HG03457 (cell line): ENCODE results near the gene PBX4.

Experiments
- ATAC-seq: cut with Tn5 transposase; IDR thresholded peaks from one replicate; pipeline ENCODE4 v1.9.1; 2021; ENCODE audit warnings: moderate number of reproducible peaks; ENCODE audit not compliant: unreplicated experiment

PBX4 gene

DNA sequence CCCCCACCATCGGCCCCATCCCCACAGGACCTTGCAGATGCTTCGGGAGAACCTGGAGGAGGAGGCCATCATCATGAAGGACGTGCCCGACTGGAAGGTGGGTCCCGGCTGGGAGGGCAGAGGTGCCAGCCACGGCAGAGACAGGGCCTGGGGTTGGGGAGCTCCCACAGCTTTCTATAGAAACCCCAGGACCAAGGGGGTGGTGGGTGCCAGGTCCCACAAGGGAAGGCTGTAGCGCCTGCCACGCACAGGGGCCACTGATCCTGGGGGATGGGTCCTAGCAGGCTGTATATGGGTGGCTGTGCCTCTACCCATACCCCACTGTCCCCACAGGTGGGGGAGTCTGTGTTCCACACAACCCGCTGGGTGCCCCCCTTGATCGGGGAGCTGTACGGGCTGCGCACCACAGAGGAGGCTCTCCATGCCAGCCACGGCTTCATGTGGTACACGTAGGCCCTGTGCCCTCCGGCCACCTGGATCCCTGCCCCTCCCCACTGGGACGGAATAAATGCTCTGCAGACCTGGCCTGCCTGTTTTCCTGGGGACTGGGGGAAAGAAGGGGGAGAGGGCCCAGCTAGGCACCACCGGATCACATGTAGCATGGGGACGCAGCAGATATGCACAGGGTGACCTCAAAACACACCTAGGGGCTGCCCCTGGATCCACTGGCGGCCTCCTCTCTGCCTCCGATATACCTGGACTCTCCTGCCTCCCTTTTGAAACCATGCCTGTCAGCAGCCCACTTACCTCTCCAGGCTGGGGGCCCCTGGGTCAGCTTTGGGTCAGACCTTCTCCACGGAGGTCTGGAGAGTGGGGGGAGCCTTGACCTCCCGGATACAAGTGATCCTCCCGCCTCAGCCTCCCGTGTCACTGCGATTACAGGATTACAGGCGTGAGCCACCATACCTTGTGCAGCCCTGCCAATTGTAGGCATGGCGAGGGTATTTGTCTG, 90.5 kb downstream of the PBX4 start:
- no peak for ATAC-seq

DNA sequence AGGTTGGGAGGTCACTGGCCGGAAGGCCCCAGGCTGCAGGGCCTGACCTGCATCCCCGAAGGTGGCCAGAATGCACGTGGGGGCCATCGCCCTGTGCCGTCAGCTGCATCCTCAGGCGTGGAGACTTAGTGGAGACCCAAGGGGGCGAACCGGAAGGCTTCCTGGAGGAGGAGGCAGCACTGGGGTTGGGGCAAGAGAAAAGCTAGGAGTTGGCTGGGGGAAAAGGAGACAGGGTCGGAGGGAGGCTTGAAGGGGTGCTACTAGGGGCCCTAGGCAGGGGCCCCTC, 91.2 kb downstream of the PBX4 start:
- ATAC-seq: no peak

DNA sequence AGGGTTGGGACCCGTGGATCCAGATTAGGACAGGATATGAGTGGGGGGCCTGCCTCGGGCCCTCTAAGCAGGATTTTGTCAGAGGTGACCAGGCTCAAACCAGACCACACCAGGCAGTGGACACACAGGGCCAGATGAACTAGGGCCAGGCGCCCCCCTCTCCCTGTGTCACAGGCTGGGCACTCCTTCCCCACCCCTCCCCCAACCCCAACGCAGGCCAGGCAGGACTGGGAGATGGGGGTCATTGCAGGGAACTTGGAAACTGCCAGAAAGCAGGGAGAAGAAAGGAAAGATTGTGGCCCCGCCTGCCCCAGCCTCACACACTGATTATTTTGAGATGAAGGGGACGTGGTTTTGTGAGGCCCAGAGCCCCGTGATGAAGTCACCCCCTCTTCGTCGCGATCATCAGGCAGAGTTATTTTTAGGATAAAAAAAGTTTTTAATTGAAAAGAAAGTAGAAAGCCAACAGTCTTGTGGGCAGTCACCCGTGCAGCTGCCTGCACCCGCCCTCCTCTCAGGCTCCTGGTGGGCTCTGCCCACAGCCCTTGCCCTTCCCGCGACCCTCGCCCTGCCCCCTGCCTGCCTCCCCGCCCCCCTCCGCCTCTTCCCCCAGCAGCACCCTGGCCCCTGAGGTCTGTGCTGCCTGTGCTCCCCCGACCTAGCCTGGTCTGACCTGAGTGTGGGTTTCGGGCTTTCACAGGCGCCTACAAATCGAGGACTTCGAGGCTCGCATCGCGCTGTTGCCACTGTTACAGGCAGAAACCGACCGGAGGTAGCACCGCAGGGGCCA, 91.7 kb downstream of the PBX4 start:
- no peak for ATAC-seq

DNA sequence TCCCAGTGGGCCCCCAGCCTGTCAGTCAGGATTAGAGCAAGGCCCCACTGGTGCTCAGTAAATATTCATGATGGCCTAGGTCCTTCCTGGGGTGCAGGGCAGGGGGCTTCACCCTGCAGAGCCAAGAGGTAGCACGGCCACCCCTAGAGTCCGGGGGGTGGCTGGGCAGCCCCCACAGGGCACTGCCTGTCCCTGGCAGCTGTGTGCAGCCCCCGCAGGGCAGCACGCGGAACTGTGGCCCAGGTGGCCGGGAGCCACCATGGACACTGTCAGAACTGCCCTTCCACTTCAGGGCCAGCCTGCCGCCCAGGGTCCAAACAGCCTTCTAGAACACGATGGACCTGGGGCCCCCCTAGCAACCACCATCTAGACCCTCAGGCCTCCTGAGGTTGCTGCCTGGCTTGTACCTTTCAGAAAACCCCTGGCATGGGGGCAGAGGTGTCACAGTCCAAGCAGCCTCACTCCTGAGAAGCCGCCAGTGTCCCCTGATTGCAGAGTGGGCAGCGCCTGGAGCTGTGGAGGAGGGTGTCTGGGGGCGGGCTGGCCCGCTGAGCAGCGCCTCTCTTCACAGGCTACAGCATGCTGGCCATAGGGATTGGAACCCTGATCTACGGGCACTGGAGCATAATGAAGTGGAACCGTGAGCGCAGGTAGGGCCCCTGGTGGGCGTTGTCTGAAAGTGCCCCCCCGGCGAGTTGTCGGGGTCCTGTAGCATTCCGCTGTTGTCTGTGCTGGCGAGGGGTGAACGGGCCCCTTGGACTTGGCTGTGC, 92.7 kb downstream of the PBX4 start:
- ATAC-seq: no peak

DNA sequence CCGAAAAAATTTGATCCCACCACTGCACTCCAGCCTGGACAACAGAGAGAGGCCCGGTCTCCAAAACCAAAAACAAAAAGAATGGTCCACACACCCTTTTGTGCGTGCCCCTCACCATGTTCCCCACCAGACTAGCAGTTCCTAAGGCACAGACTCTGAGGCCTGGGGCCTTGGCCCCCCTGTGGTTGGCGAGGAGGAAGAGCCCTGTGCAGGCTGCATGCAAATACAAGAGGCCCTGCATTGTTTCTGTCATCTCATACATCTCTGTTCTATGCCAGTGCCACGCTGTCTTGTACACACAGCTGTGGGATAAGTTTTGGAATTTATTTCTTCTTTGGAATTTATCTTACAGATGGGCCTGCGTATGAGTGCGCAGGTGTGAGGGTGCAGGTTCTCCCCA, 94.4 kb downstream of the PBX4 start:
- no peak for ATAC-seq

DNA sequence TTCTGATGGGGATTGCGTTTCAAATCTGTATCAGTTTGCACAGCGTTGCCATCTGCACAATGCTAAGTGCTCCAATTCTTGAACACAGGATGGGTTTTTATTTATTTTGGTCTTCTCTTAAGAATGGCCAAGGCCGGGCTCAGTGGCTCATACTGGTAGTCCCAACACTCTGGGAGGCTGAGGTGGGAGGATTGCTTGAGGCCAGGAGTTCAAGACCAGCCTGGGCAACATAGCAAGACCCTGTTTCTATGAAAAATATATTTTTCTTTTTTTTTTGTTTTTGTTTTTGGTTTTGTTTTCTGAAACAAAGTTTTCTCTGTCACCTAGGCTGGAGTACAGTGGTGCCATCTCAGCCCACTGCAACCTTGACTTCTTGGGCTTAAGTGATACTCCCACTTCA, 95.3 kb downstream of the PBX4 start:
- ATAC-seq: no peak

DNA sequence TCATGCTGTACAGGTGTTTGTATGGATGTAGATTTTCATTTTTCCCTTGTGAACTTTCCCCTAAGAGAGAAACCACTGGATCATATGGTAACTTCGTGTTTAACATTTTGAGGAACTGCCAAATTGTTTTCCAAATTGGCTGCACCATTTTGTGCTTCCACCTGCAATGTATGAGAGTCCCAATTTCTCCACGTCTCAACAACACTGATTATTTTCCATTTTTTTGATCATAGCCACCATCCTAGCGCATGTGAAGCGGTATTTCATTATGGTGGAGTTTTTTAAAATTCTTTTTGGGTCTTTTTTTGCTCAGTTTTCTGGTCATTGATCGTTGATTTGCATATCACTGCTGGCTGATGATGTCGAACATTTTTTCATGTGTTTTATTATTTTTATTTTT, 97.5 kb downstream of the PBX4 start:
- ATAC-seq: no peak

DNA sequence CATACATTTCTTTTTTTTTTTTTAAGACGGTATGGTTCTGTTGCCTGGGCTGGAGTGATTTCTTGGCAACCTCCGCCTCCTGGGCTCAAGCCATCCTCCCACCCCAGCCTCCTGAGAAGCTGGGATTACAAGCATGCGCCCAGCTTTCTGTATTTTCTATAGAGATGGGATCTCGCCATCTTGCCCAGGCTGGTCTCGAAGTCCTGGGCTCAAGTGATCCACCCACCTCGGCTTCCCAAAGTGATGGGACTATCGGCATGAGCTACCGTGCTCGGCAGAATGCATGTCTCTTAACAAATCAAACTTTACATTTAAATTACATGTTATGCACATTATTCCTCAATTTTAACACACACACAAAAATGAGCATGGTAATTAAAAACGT, 101.3 kb downstream of the PBX4 start:
- no peak for ATAC-seq

DNA sequence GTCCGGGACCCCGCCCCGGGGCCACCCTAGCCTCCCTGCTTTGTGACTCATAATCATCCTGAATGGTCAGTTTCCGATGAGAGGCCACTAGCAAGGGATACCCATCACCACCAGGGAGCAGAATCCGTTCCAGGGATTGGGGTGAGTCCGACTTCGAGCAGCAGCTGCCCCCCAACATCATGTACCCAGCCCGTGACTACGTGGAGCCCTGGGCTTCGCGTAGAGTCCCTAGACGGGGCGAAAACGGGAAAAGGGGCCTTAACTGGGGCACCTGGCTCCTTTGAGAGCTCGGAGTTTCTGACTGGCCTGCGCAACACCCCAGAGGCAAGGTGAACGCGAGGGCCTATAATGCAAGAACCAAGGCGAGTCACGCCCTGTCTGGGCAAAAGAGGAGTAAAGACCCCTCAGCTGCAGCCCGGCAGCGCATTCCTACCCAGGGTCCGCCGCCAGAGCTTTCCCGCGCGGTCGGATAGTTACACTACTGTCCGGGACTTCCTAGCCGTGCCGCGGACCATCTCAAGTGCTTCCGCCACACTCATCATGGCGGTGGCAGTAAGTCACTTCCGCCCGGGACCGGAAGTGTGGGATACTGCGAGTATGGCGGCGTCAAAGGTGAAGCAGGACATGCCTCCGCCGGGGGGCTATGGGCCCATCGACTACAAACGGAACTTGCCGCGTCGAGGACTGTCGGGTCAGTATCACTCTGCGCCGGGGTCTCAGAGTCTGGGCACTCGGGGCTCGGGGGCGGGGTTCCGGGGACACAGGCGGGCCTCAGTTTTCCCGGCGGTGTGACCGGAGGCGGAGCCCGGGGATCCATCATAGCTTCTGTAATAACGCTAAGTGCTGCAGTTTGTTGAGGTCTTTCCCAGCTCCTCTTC, 102.6 kb downstream of the PBX4 start, which contains the start of gene NDUFA13:
TSS of gene NDUFA13 (plus strand) at position 584 of the 878 bp plus-strand sequence. CDS start at position 598, 14 bp downstream.
- peak; percentile 73 for ATAC-seq

DNA sequence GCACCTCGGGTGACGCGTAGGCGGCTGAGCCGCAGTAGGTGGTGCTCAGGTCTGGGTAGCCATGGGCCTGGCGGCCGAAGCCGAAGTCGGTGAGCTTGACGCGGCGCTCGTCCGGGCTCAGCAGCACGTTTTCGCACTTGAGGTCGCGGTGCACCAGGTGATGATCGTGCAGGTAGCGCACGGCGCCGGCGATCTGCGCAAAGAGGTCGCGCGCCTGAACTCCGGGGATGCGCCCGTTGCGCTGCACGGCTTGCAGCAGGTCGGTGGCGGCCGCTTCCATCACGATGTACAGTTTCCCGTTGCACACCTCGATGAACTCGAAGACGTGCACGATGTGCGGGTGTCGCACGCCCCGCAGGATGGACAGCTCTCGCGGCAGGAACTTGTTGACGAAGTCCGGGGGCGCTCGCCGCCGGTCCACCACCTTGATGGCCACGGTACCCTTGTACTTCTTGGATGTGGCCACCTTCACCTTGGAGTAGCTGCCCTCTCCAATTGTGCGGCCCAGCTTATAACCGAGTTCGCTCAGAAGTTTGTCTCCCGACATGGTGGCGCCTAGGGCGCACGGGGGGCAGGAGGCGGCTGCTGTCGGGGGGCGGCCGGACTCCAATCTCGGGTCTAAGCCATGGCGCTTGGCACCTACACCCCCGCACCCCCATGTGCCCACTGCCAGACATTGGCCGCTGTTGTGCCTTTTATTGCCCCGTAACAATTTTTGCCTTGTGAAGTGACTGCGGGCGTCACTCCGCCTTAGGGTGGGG, 103.4 kb downstream of the PBX4 start, which contains the start of gene TSSK6:
TSS of gene TSSK6 (minus strand) at position 668 of the 761 bp plus-strand sequence. CDS start at position 547, 121 bp downstream.
- no peak for ATAC-seq

DNA sequence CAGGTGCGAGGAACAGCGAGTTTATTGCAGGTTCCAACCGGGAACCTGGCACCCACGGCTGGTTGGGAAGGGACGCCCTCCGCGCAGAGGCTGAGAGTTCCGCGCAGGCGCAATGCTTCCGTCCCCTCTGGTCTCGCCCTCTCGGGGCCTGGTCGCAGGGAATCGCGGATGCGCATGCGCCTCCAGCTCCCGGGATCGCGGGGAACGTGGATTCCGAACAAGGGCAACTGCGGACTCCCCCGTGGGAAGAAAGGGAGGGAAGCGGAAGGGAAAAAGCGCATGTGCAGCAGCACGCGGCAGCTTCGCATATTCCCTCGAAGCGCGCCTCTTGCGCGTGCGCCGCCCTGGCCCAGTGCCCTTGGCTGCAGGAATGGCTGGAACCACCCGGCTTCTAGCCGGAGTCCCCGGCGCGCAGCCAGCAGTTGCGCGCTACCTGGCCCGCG, 104.3 kb downstream of the PBX4 start:
- ATAC-seq: no peak

DNA sequence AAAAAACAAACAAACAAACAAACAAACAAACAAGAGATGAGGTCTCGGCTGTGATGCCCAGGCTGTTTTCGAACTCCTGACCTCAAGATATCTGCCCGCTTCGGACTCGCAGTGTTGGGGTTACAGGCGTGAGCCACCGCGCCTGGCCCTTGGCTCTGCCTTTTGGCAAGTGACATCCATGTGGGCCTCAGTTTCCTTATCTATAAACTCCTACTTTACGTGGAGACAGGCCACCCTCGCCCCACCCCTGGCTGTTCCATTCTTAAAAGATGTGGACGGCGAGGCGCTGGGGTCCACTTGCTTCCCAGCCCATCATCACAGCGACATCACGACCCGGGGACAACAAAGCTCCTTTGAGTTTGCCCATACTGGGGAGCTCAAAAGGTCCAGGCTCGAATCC, 104.8 kb downstream of the PBX4 start:
- ATAC-seq: no peak
